Activated naive CD4-positive, alpha-beta T cell treated with anti-CD3 and anti-CD28 coated beads, Interleukin-2, amount 50 U/mL, for 16 hours (primary cell): ENCODE data around the gene WFDC12.
A peak's percentile ranks its signal among the peaks of the same experiment; 100 is the strongest.

Source experiments
- DNase-seq: peaks from one replicate; pipeline ENCODE4 v3.0.0-alpha.2; 2020

The WFDC12 gene

GRCh38 chr20:45114465-45115385 is 9.5 kb downstream of the WFDC12 start, which contains the start of gene WFDC5:
Gene WFDC5 (minus strand): TSS chr20:45115174. CDS start chr20:45115083, 91 bp downstream.
- DNase-seq = no peak

- no peak for DNase-seq
Measured at GRCh38 chr20:45113865-45114264, 10.4 kb downstream of the WFDC12 start.

- no peak for DNase-seq
Measured at GRCh38 chr20:45112754-45113153, 11.5 kb downstream of the WFDC12 start.

- no peak for DNase-seq
Measured at GRCh38 chr20:45111799-45112471, 12.3 kb downstream of the WFDC12 start.

- no peak for DNase-seq
Measured at GRCh38 chr20:45111285-45111684, 13.0 kb downstream of the WFDC12 start.

GRCh38 chr20:45110301-45110700 is 14.0 kb downstream of the WFDC12 start:
- no peak for DNase-seq

GRCh38 chr20:45109634-45110033 is 14.6 kb downstream of the WFDC12 start:
- DNase-seq = no peak

GRCh38 chr20:45105317-45105716 is 18.9 kb downstream of the WFDC12 start:
- DNase-seq = no peak

GRCh38 chr20:45104786-45105185 is 19.5 kb downstream of the WFDC12 start:
- DNase-seq = no peak

GRCh38 chr20:45103072-45103471 is 21.2 kb downstream of the WFDC12 start:
- no peak for DNase-seq

- DNase-seq = no peak
Measured at GRCh38 chr20:45101333-45101850, 22.9 kb downstream of the WFDC12 start.

GRCh38 chr20:45100563-45101245 is 23.6 kb downstream of the WFDC12 start, which contains the start of gene KCNS1:
Gene KCNS1 (minus strand): TSS chr20:45101127. CDS start chr20:45099236, 1,891 bp downstream.
- DNase-seq = no peak

- peak; percentile 27 for DNase-seq
Measured at GRCh38 chr20:45098103-45098773, 26.0 kb downstream of the WFDC12 start.

GRCh38 chr20:45097485-45098102 is 26.7 kb downstream of the WFDC12 start:
- peak; percentile 50 for DNase-seq

- DNase-seq = no peak
Measured at GRCh38 chr20:45096781-45097180, 27.5 kb downstream of the WFDC12 start.

GRCh38 chr20:45095805-45096238 is 28.4 kb downstream of the WFDC12 start:
- DNase-seq = peak; percentile 54

- no peak for DNase-seq
Measured at GRCh38 chr20:45094864-45095574, 29.2 kb downstream of the WFDC12 start.

- DNase-seq = no peak
Measured at GRCh38 chr20:45094201-45094600, 30.1 kb downstream of the WFDC12 start.

GRCh38 chr20:45092898-45093297 is 31.4 kb downstream of the WFDC12 start:
- DNase-seq = no peak

GRCh38 chr20:45091366-45091765 is 32.9 kb downstream of the WFDC12 start:
- no peak for DNase-seq

GRCh38 chr20:45090481-45090880 is 33.8 kb downstream of the WFDC12 start:
- DNase-seq = no peak
